ENCODE measurements around the gene CHD6.

Gene CHD6

DNA sequence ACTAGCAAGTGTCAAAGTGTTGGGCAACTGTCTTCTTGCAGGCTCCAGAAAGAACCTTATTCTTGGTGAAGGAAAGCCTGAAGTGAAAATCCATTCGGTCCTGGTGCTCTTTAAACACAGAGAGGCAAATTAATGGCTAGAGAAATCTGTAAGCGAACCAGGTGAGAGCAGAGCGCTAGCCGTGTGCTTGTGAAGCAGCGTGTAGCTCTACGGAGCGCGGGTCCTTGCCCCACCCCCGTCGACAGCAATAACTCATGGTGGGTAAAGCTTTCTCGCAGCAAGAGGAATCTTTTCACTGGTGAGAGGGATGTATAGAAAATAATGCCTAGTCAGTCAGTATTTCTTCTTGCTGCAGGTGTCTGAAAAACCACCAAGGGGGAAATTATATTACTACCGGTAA is 214.6 kb downstream of the CHD6 start:
- DNase-seq (ENCODE audit: insufficient read length, low spot score) (no peak), FAIRE-seq (no peak)
- TF ChIP-seq POLR2A (IDR thresholded peaks at IDR 0.05; ENCODE audit: low read depth, low read length) (no peak), POLR2AphosphoS5 (IDR thresholded peaks at IDR 0.05; ENCODE audit: low read depth, low read length) (no peak), POU2F2 (IDR thresholded peaks at IDR 0.05; ENCODE audit: low read depth, low read length) (no peak), TAF1 (IDR thresholded peaks at IDR 0.05; ENCODE audit: low read depth, low read length) (no peak), PAX5 (IDR thresholded peaks at IDR 0.05; ENCODE audit: insufficient read depth, low read length, severe bottlenecking) (no peak), SPI1 (IDR thresholded peaks at IDR 0.05; ENCODE audit: low read depth, low read length) (no peak)

DNA sequence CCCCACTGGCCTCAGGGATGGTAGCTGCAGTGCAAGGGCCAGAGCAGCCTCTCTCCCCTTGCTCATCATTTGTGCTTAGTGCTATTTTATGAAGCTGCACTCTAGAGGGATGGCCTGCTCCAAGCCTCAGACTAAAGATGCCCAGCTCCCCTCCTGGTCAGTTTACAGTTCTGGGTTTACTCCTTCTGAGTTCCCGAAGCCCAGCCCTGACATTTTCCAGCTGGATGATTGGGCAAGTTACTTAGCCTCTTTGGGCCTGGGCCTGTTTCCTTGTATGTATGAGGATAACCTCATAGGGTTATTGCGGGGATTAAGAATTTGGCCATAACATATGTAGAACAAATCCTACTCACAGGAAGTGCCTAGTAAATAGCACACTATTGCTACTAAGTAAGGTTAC is 219.8 kb downstream of the CHD6 start:
- TF ChIP-seq POLR2A (IDR thresholded peaks at IDR 0.05; ENCODE audit: low read depth, low read length) (no peak), TAF1 (IDR thresholded peaks at IDR 0.05; ENCODE audit: low read depth, low read length) (no peak), PAX5 (IDR thresholded peaks at IDR 0.05; ENCODE audit: insufficient read depth, low read length, severe bottlenecking) (no peak), SPI1 (IDR thresholded peaks at IDR 0.05; ENCODE audit: low read depth, low read length) (no peak), POLR2AphosphoS5 (IDR thresholded peaks at IDR 0.05; ENCODE audit: low read depth, low read length) (no peak), POU2F2 (IDR thresholded peaks at IDR 0.05; ENCODE audit: low read depth, low read length) (no peak)
- no peak for DNase-seq (ENCODE audit: insufficient read length, low spot score)
- FAIRE-seq = no peak

DNA sequence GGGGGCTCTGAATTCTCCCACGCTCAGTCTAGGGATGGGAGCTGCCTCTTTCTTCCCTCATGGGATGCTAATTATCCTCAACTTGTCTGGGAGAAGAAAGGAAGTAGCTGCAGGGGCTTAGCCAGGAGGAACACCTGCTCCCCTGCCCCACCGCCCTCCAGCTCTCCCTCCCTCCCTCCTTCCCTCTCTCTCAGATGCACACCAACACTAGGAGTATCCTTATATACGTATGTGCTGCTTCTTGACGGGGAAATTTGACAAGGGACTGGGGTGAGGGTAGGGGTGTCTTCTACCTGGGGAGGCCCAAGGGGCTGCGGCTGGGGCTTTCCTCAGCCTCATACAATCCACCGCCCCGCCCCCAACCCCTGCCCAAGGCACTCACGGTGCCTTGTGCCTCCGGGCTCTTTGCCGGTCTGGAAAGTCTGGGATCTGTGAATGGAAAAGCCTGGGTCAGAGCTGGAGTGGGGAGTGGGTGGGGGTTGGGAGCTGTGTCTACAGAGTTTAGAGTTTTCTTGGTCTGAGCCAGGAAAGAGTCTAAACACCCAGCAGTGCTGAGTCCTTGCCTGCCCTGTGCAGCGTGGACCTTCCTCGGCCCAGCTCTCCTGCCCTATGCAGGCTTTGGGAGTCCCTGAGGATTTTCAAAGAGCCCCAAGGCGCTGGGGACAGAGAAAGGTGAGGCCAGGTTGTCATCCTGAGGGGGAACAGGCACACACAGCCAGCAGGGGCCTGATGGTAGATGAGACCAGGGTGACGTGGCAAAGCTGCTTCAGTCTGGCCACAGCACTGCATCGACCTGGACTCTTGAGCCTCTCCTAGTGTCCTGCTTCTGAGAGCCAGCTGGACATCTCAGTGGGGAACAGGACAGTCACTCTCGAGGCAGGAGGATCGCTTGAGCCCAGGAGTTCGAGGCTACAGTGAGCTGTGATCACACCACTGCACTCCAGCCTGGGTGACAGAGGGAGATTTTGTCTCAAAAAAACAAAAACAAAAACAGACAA is 222.2 kb downstream of the CHD6 start:
- DNase-seq (ENCODE audit: insufficient read length, low spot score) (no peak), FAIRE-seq (no peak)
- no peak for TF ChIP-seq POLR2AphosphoS5 (IDR thresholded peaks at IDR 0.05; ENCODE audit: low read depth, low read length)
- no peak for TF ChIP-seq POU2F2 (IDR thresholded peaks at IDR 0.05; ENCODE audit: low read depth, low read length)
- TF ChIP-seq POLR2A (IDR thresholded peaks at IDR 0.05; ENCODE audit: low read depth, low read length) = no peak
- no peak for TF ChIP-seq TAF1 (IDR thresholded peaks at IDR 0.05; ENCODE audit: low read depth, low read length)
- TF ChIP-seq PAX5 (IDR thresholded peaks at IDR 0.05; ENCODE audit: insufficient read depth, low read length, severe bottlenecking) = no peak
- no peak for TF ChIP-seq SPI1 (IDR thresholded peaks at IDR 0.05; ENCODE audit: low read depth, low read length)

DNA sequence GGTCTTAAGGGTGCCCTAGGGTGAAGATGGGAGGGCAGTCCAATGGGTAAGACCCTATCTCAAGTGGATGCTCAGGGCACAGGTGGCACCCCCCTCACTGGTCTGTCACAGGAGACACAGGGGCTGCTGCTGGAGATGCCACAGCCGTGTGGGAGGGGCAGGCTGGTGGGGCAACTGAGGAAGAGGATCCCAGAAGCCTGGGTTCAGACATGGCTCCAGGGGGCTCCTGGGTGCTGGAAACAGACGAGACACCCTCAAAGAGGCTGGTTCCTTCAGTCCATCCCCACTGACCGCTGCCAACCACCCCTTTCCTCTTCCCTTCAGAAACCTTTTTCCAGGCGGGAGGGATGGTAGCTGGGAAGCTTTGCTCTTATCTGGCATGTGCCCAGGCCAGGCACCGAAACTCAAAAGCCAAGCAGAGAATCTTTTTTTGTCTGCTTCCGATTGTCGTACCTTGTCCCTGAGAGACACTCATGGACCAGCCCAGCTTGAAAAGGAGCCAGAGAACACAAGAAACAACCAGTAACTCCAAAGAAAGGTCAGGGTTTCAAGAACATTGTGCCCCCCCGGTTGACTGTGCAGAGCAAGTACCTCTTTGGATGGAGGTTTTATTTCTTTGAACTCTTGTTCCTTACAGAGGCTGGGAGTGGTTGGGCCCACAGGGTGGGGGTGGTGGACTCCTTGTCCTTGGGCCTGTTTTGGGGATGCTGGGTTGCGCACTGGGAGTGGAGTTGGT is 223.1 kb downstream of the CHD6 start:
- DNase-seq (ENCODE audit: insufficient read length, low spot score) = no peak
- TF ChIP-seq PAX5 (IDR thresholded peaks at IDR 0.05; ENCODE audit: insufficient read depth, low read length, severe bottlenecking) (no peak), POLR2AphosphoS5 (IDR thresholded peaks at IDR 0.05; ENCODE audit: low read depth, low read length) (no peak), TAF1 (IDR thresholded peaks at IDR 0.05; ENCODE audit: low read depth, low read length) (no peak), SPI1 (IDR thresholded peaks at IDR 0.05; ENCODE audit: low read depth, low read length) (no peak), POLR2A (IDR thresholded peaks at IDR 0.05; ENCODE audit: low read depth, low read length) (no peak), POU2F2 (IDR thresholded peaks at IDR 0.05; ENCODE audit: low read depth, low read length) (no peak)
- no peak for FAIRE-seq

DNA sequence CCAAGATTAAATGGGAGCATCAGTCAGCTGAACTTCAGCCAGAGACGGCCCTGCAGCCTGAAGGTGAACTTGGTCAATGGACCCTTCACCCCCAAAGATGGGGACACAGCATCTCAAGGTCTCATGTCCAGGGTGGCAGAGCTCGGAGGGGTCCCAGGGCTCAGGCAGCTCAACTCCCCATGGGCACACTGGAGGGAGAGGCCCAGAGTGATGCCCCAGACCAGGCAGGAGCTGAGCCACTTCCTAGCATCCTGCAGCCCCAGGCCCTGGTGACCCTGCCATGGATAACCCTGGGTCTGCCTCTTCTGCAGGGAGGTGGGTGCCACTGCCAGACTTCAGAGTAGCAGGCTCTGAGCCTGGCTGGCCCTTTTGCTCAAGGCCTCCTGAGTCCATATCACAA is 224.1 kb downstream of the CHD6 start:
- no peak for FAIRE-seq
- no peak for DNase-seq (ENCODE audit: insufficient read length, low spot score)

DNA sequence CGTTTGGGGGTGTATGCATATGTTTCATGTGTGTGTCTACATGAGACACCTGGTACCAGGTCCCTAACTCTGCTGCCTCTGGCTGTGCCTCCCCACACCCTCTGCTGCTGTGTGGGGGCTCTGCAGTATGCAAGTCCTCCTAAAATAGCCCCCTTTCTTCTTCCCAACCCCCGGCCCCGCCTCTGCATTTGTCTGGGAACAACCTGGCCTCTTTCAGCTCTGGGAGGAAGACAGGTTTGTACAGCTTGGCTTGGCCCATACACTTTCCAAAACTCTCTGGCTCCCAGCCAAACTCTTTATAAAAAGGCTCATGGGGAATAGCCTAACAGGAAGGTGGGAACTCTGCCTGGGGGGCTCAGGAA is 224.5 kb downstream of the CHD6 start:
- DNase-seq (ENCODE audit: insufficient read length, low spot score) = no peak
- no peak for FAIRE-seq
- TF ChIP-seq PAX5 (IDR thresholded peaks at IDR 0.05; ENCODE audit: insufficient read depth, low read length, severe bottlenecking) (no peak), POLR2A (IDR thresholded peaks at IDR 0.05; ENCODE audit: low read depth, low read length) (no peak), TAF1 (IDR thresholded peaks at IDR 0.05; ENCODE audit: low read depth, low read length) (no peak), POLR2AphosphoS5 (IDR thresholded peaks at IDR 0.05; ENCODE audit: low read depth, low read length) (no peak), SPI1 (IDR thresholded peaks at IDR 0.05; ENCODE audit: low read depth, low read length) (no peak), POU2F2 (IDR thresholded peaks at IDR 0.05; ENCODE audit: low read depth, low read length) (no peak)

More for the DNA sequence above, 224.1 kb downstream of the CHD6 start:
- TF ChIP-seq POLR2AphosphoS5 (IDR thresholded peaks at IDR 0.05; ENCODE audit: low read depth, low read length) (no peak), POLR2A (IDR thresholded peaks at IDR 0.05; ENCODE audit: low read depth, low read length) (no peak), POU2F2 (IDR thresholded peaks at IDR 0.05; ENCODE audit: low read depth, low read length) (no peak), SPI1 (IDR thresholded peaks at IDR 0.05; ENCODE audit: low read depth, low read length) (no peak), PAX5 (IDR thresholded peaks at IDR 0.05; ENCODE audit: insufficient read depth, low read length, severe bottlenecking) (no peak), TAF1 (IDR thresholded peaks at IDR 0.05; ENCODE audit: low read depth, low read length) (no peak)

DNA sequence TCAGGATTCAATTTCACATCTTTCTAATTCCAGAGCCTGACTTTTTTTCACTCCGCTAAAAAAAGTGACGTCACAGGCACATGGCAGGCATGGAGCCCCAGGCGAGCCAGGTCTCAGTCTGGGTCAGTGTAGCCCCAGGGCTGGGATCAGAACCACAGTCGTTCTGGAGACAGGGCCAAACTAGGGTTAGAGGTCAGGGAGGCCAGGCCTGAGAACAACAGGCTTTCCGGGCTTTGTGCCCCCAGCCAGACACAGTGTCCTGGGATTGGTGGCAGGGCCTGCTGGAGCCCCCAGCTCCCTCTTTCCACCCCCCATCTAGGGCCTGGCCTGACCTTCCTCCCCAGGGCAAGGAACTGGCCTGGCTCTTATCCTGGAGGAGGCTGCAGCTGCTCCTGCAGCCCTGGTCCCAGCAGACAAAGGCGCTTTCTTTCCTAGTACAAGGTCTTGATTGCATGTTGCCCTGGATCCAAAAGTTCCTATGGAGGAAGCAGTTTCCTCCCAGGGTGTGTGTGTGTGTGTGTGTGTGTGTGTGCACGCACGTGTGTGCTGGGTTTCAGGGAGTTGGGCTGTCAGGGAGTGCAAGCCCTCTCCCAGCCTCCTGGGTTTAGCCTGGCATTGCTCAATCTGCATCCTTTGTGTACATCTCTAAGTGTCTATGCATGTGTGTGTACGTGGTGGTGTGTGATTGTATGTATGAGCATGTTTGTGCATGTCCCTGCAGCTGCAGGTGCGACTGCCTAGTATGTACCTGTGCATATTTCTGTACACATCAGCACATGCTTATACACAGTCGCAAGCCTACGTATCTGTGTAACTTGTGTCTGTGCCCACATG is 225.1 kb downstream of the CHD6 start:
- TF ChIP-seq POLR2A (IDR thresholded peaks at IDR 0.05; ENCODE audit: low read depth, low read length) = no peak
- TF ChIP-seq SPI1 (IDR thresholded peaks at IDR 0.05; ENCODE audit: low read depth, low read length) = no peak
- TF ChIP-seq POU2F2 (IDR thresholded peaks at IDR 0.05; ENCODE audit: low read depth, low read length) = no peak
- TF ChIP-seq PAX5 (IDR thresholded peaks at IDR 0.05; ENCODE audit: insufficient read depth, low read length, severe bottlenecking) = no peak
- no peak for TF ChIP-seq TAF1 (IDR thresholded peaks at IDR 0.05; ENCODE audit: low read depth, low read length)
- FAIRE-seq = no peak
- no peak for DNase-seq (ENCODE audit: insufficient read length, low spot score)

DNA sequence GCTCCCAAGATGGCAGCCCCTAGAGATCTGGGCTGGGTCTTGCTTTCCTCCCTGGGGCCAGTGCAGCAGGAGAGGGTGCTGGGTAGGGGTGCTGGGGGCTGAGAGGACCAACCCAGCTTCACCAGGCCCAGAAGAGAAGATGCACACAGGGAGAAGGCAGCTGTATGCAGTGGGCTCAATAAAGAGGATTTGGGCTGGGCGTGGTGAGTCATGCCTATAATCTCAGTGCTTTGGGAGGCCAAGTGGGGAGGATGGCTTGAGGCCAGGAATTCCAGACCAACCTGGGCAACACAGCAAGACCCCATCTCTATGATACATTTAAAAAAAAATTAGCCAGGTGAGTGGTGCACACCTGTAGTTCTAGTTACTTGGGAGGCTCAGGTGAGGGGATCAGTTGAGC is 225.9 kb downstream of the CHD6 start:
- FAIRE-seq (no peak), DNase-seq (ENCODE audit: insufficient read length, low spot score) (no peak)
- no peak for TF ChIP-seq PAX5 (IDR thresholded peaks at IDR 0.05; ENCODE audit: insufficient read depth, low read length, severe bottlenecking)
- TF ChIP-seq TAF1 (IDR thresholded peaks at IDR 0.05; ENCODE audit: low read depth, low read length) = no peak
- TF ChIP-seq POLR2A (IDR thresholded peaks at IDR 0.05; ENCODE audit: low read depth, low read length) = no peak
- no peak for TF ChIP-seq POLR2AphosphoS5 (IDR thresholded peaks at IDR 0.05; ENCODE audit: low read depth, low read length)
- no peak for TF ChIP-seq POU2F2 (IDR thresholded peaks at IDR 0.05; ENCODE audit: low read depth, low read length)
- TF ChIP-seq SPI1 (IDR thresholded peaks at IDR 0.05; ENCODE audit: low read depth, low read length) = no peak

Data from GM12891 (cell line).